Sigmoid colon (tissue), 7 donors: Measurements from ENCODE around the gene HOXA13. TPM values are rescaled to one million over a fixed set of nuclear protein-coding genes. Genes with fewer than 3 reads are reported as not detected.

Experiments
- DNase-seq: peaks from one replicate; pipeline ENCODE4 v3.0.0-alpha.2; 2019
- H3K27ac ChIP-seq, 4 donors: fragments of 200-600 bp; sonication (generic); one replicate each; pipeline ENCODE4 v1.5.1; 2016 to 2019; ENCODE audit warnings: mild to moderate bottlenecking in 1 of 4
- H3K27me3 ChIP-seq, 3 donors: fragments of 200-600 bp; sonication (generic); one replicate each; pipeline ENCODE4 v1.5.1; 2019; ENCODE audit warnings: mild to moderate bottlenecking in 1 of 3
- H3K36me3 ChIP-seq, 4 donors: fragments of 200-600 bp; sonication (generic); one replicate each; pipeline ENCODE4 v1.5.1; 2016 to 2019
- H3K4me1 ChIP-seq, 4 donors: fragments of 200-600 bp; sonication (generic); one replicate each; pipeline ENCODE4 v1.5.1; 2017 to 2019
- H3K4me3 ChIP-seq, 4 donors: fragments of 200-600 bp; sonication (generic); one replicate each; pipeline ENCODE4 v1.5.1; 2017 to 2019; ENCODE audit warnings: mild to moderate bottlenecking in 2 of 4, moderate library complexity in 1 of 4
- H3K9me3 ChIP-seq, 4 donors: fragments of 200-600 bp in 3 of 4; sonication (generic) in 3 of 4; one replicate each; pipeline versions ENCODE4 v1.5.1 to v1.6.1; 2013 to 2019
- CTCF ChIP-seq, 4 experiments: fragments of 450-650 bp in 3 of 4; fragments of 200-600 bp in 1 of 4; IDR thresholded peaks; one replicate each; pipeline ENCODE4 v1.5.1; 2016 to 2019; ENCODE audit warnings: antibody characterized with exemption in 4 of 4, mild to moderate bottlenecking in 3 of 4, moderate library complexity in 2 of 4
- EP300 ChIP-seq, 4 donors: sonication (generic); formaldehyde crosslinking; IDR thresholded peaks; one replicate each; pipeline ENCODE4 v1.6.1; 2017; ENCODE audit warnings: antibody characterized with exemption in 4 of 4
- POLR2A ChIP-seq, 2 donors: fragments of 450-650 bp; IDR thresholded peaks; one replicate each; pipeline ENCODE4 v1.6.1; 2016; ENCODE audit warnings: antibody characterized with exemption in 2 of 2, mild to moderate bottlenecking in 2 of 2, moderate library complexity in 2 of 2
- POLR2AphosphoS5 ChIP-seq, 4 donors: sonication (generic); formaldehyde crosslinking; IDR thresholded peaks; one replicate each; pipeline ENCODE4 v1.6.1; 2017; ENCODE audit warnings: antibody characterized with exemption in 4 of 4
- WGBS, 2 donors: extraction: QIAGEN DNeasy Blood & Tissue Kit; methylation state at CpG; one replicate each; pipeline ENCODE4 v1.1.7; 2013; 5-methylcytosine and 5-hydroxymethylcytosine counted together
- intact Hi-C: fragments of 100-400 bp; cut with DNase I; formaldehyde crosslinking; loops from one replicate; pipeline ENCODE4 v1.15.1; 2023
- polyA plus RNA-seq, 3 donors: library from polyadenylated mRNA; stranded (reverse); fragments of 200-250 nt; gene quantifications; one replicate each; pipeline ENCODE4 v1.2.3, GENCODE V29; 2013
- total RNA-seq, 4 donors: library from RNA; depleted of rRNA; stranded (reverse); fragments of >200 nt; gene quantifications; one replicate each; pipeline ENCODE4 v1.1.0, GENCODE V29; 2016
- donor health status: healthy with polysubstance abuse.
- donor health status: Bipolar disorder and iron deficiency.
- donor health status: healthy.

Gene HOXA13
- total and polyA plus RNA-seq, 7 donors, result 9.4 to 35.3 (median 20.8) TPM

- intact Hi-C loops, result no loop called here
- Histone ChIP-seq H3K4me1 (peaks cover 0 to 10% (median 7%) of the 10 kb centered on the region in 4 donors), H3K36me3 (no peaks in the 10 kb centered on the region), H3K9me3 (no peaks in the 10 kb centered on the region), H3K4me3 (no peak overlapping the region), H3K27me3 (peaks cover 3 to 66% (median 13%) of the 10 kb centered on the region in 3 donors), H3K27ac (no peak overlapping the region)
- no peak for DNase-seq
- WGBS, 2 donors, result 30 to 68% methylated on average over 52 of the region's 52 CpGs
- TF ChIP-seq EP300 (IDR thresholded peaks at IDR 0.05), result no peak
- no peak for TF ChIP-seq POLR2A (IDR thresholded peaks at IDR 0.05)
- no peak for TF ChIP-seq CTCF (IDR thresholded peaks at IDR 0.05)
- TF ChIP-seq POLR2AphosphoS5 (IDR thresholded peaks at IDR 0.05), result no peak
Measured at GRCh38 chr7:27212497-27213432, 12.9 kb upstream of the HOXA13 start.

GRCh38 chr7:27211764-27212204, 11.9 kb upstream of the HOXA13 start:
- intact Hi-C loops, result no loop called here
- H3K27ac ChIP-seq, result no peak overlapping the region
- TF ChIP-seq POLR2AphosphoS5 (IDR thresholded peaks at IDR 0.05) (peak in 1 of 4 donors; percentile 47), CTCF (IDR thresholded peaks at IDR 0.05) (no peak)
- DNase-seq, result no peak
- no peaks in the 10 kb centered on the region for H3K9me3 ChIP-seq
- WGBS, 2 donors, result 51 to 79% methylated on average over 3 of the region's 3 CpGs
- peaks cover 0 to 10% (median 7%) of the 10 kb centered on the region in 4 donors for H3K4me1 ChIP-seq
- H3K27me3 ChIP-seq, result peaks cover 3 to 70% (median 13%) of the 10 kb centered on the region in 3 donors
- H3K4me3 ChIP-seq, result no peak overlapping the region
- no peaks in the 10 kb centered on the region for H3K36me3 ChIP-seq

GRCh38 chr7:27211084-27211446, 11.2 kb upstream of the HOXA13 start:
- no peak for TF ChIP-seq POLR2A (IDR thresholded peaks at IDR 0.05)
- no peak for TF ChIP-seq CTCF (IDR thresholded peaks at IDR 0.05)
- TF ChIP-seq EP300 (IDR thresholded peaks at IDR 0.05), result no peak
- TF ChIP-seq POLR2AphosphoS5 (IDR thresholded peaks at IDR 0.05), result no peak
- WGBS, 2 donors, result 79 to 83% methylated on average over 1 of the region's 1 CpG
- intact Hi-C loops, result no loop called here
- Histone ChIP-seq H3K4me1 (peaks cover 0 to 10% (median 7%) of the 10 kb centered on the region in 4 donors), H3K9me3 (no peaks in the 10 kb centered on the region), H3K4me3 (no peak overlapping the region), H3K27me3 (peaks cover 3 to 74% (median 14%) of the 10 kb centered on the region in 3 donors), H3K36me3 (no peaks in the 10 kb centered on the region), H3K27ac (no peak overlapping the region)
- no peak for DNase-seq

GRCh38 chr7:27210441-27211083, 10.7 kb upstream of the HOXA13 start:
- DNase-seq, result peak; percentile 82
- Histone ChIP-seq H3K9me3 (no peaks in the 10 kb centered on the region), H3K4me3 (peak overlapping the region; percentile 7 to 42 (median 35)), H3K27me3 (peaks cover 7 to 79% (median 19%) of the 10 kb centered on the region in 3 donors), H3K36me3 (no peaks in the 10 kb centered on the region), H3K27ac (peak overlapping the region in 1 of 4 donors; percentile 21), H3K4me1 (peaks cover 0 to 12% (median 10%) of the 10 kb centered on the region in 4 donors)
- intact Hi-C loops, result no loop called here
- no peak for TF ChIP-seq POLR2AphosphoS5 (IDR thresholded peaks at IDR 0.05)
- no peak for TF ChIP-seq EP300 (IDR thresholded peaks at IDR 0.05)
- TF ChIP-seq CTCF (IDR thresholded peaks at IDR 0.05), result peak; percentile 64 to 91 (median 86)
- TF ChIP-seq POLR2A (IDR thresholded peaks at IDR 0.05), result no peak
- WGBS, 2 donors, result 2 to 8% methylated on average over 32 of the region's 32 CpGs
